NCI-H2081 (cell line): ENCODE data around the gene GPC5.
A peak's percentile ranks its signal among the peaks of the same experiment; 100 is the strongest.
"Not testable (repeated sequence)": the region's sequence is repeated elsewhere in the genome, so short reads cannot be mapped to it uniquely, and the experiment has no call there.

ENCODE experiments used
- DNase-seq, 2 experiments: peaks; one replicate each; lab custom pipeline; 2025; lab: John Stamatoyannopoulos, UW

Gene GPC5

GRCh38 chr13:91774397-91774796 is 376.0 kb downstream of the GPC5 start:
- DNase-seq = no peak

DNA sequence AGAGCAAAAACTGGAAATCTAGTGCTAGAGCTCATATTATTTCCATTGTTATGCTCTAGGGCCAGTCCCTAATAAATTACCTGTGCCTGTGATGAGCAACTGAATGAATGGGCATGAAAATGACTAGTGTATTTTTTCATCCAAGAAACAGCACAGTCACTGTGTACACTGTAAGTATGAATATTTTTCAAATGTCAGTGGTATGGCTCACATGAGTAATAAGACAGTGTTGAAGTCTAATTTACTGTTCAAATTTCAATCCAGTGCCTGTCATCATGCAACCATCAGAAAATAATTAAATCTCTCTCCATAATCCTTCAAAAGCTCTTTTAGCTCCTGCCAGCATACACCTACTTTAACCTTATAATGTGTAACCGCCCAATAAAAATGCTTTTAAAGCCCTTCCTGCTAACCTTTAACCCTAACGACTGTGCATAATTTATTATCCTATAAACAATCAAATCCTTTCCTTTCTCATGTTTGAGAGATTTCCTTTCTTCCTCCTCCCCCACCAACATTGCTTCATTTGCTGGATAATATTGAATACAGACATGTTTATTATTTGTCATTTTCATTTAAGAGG is 378.3 kb downstream of the GPC5 start:
- DNase-seq = no peak

DNA sequence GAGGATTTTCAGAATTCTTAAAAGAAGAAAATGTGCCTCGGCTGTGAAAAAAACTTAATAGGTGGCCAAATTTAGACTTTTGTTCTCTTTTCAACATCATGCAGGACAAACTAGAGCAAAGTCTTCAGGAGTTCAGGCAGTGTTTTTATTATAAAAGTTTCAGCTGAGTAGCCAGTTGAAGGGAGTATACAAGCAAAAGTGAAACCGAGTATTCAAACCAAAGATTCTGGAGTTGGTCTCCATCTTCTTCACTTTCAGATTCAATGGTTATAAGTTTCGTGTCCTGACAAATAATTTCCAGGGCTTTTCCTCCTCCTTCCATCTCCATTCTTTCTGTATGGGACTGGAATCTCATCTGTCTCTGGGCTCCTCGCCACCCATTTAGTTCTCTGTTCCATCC is 379.7 kb downstream of the GPC5 start:
- DNase-seq = no peak

GRCh38 chr13:91781982-91782691 is 383.7 kb downstream of the GPC5 start:
- peak in 1 of 2 experiments; percentile 28 for DNase-seq

GRCh38 chr13:91785431-91786119 is 387.2 kb downstream of the GPC5 start:
- no peak for DNase-seq

- no peak for DNase-seq
Measured at GRCh38 chr13:91792054-91792453, 393.6 kb downstream of the GPC5 start.

DNA sequence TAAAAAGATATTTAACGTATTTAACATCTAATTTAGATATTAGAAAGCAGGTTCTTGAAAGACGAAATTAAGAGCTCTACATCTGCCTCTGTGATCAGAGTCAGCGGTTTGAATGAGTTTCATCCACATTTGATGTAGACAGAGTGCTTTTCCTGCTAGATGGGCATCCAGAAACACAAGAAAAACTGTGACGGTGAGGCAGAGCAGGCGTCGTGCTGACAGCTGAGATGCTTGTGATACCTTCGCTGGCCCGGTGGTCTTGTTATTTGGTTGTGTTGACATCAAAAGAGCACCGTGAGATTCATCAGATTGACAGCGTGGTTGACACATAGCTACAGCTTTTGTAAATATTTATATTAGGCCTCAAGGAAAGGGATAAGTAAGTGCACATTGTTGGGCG is 399.1 kb downstream of the GPC5 start:
- no peak for DNase-seq

DNA sequence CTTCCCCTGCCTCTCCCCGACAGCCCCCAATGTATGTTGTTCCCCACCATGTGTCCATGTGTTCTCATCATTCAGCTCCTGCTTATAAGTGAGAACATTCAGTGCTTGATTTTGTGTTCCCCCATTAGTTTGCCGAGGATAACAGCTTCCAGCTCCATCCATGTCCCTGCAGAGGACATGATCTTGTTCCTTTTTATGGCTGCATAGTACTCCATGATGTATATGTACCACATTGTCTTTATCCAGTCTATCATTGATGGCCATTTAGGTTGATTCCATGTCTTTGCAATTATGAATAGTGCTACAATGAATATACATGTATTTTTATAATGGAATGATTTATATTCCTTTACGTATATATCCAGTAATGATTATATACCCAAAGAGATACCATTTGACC is 399.9 kb downstream of the GPC5 start:
- DNase-seq = not testable (repeated sequence)

DNA sequence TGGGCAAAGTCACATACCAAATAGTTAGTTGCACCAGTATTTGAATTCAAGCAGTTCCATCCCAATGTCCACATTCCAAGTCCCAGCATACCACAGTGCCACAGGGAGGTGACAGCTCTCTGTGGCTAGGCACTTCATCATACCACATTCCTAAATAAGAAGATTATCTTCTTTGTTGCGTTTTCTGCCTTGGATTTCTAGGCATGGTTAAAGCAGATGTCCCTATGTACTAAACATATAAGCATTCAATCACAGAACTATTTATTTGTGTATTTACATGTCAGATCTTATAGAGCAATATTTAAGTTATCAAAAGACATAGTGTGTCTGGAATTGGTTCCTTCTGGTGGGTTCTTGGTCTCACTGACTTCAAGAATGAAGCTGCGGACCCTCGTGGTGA is 403.4 kb downstream of the GPC5 start:
- DNase-seq = not testable (repeated sequence)

- no peak for DNase-seq
Measured at GRCh38 chr13:91802957-91803356, 404.5 kb downstream of the GPC5 start.

DNA sequence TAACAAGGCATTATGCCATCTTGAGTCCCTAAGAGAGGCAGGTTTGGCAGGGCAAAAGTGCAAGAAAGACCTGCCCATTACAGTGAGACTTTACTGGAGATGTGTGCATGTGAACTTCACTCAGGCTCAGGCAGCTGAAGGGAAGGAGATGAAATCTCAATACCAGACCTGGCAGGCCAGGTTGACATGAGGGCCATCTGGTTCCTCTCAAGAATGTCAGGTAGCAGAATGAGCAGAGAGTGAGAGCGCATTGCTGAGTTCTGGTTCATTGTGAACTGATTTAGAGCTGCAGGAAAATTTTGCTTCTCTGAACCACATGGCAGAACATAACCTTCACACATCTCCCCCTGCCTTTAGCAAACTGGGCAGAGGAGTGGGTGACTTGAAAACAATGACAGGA is 406.3 kb downstream of the GPC5 start:
- no peak for DNase-seq

DNA sequence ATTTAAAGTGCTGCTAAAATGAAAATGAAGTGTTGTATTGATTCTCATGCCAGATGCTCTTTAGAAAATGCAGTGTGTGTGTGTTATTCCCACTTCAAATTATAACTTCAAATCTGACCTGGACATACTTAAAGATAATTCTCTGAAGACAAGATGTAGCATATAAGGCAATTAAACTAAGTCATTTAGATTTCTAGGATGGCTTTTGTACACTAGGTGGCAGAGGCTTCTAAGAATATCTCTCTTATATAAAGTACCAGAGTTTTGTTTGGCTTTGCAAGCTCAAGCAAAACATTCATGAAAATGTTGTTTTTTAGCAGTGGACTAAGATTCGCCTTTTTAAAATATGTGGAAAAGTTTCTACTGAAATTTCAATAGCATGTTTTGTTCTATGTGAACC is 407.2 kb downstream of the GPC5 start:
- no peak for DNase-seq

DNA sequence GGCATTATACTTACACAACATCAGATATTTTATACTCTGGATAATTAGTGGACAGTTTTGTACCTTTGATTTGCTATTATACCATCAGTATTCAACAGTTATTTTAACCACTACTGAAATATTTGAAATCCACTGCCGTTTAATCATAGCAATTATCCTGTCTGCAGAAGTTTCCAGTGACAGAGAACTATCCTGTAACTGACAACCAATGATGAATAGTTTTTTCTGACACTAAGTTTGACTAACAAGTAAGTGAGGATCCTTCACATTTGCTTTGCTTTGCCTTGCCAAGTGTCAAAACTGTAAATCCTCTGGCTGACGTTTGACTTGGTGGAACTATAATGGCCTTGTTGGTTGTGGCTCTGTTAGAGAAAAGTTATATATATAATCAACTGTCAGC is 410.7 kb downstream of the GPC5 start:
- DNase-seq = no peak

DNA sequence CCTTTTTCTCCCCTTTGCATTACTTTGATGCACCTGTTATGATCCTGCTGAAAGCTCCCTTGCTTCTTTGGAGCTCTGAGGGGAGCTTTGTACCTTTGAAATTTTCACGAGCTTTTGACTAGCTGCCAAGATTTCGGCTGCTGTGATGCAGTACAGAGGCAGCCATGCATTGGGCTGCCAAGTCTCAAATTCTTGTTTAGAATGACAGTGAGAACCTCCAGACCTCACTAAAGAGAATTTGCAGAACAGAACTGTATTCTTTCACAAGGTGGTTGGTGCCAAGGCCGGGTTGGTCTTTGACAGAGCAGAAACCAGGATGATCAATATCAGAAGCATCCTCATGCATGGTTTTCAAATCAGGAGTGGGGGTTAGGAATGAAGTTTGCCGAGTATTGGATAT is 414.8 kb downstream of the GPC5 start:
- peak in 1 of 2 experiments; percentile 12 for DNase-seq

GRCh38 chr13:91816263-91816807 is 417.9 kb downstream of the GPC5 start:
- no peak for DNase-seq

- DNase-seq = peak in 1 of 2 experiments; percentile 27
Measured at GRCh38 chr13:91817250-91817649, 418.8 kb downstream of the GPC5 start.

- no peak for DNase-seq
Measured at GRCh38 chr13:91824416-91824815, 426.0 kb downstream of the GPC5 start.

DNA sequence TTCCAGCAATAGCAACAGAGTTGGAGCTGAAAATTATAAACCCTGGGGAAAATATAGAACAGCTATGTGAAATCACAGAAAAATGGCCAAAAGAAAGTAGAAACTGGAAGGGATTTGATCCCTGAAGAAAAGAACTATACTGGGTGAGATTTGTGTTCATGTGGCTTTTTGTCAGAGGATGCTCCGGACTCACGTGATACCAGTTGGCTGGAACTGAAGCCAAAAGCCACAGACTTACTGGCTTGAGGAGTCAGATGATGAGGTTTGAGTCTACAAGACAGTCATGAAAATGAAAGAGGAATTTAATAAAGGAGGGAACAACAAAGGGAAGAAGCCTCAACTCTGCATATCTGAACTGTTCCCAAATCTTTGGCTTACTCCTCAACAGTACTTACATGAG is 427.1 kb downstream of the GPC5 start:
- DNase-seq = no peak

DNA sequence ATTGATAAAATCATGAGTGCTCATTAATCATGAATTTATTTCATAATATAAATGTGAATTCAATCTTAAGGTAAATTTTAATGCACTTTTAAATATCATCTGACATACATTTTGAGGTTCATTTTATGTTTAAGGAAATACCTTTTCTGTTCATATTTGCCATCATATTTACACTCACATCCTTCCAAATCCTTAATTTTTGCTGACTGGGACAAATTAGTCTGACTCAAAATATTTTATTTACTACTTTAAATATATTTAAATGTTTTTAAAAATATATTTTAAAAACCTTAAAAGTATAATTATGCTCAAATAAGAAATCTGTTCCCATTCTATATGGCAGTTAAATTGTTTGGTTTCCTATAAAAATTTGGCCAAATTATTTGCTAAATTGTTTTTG is 438.1 kb downstream of the GPC5 start:
- DNase-seq = no peak

GRCh38 chr13:91845612-91846011 is 447.2 kb downstream of the GPC5 start:
- no peak for DNase-seq

DNA sequence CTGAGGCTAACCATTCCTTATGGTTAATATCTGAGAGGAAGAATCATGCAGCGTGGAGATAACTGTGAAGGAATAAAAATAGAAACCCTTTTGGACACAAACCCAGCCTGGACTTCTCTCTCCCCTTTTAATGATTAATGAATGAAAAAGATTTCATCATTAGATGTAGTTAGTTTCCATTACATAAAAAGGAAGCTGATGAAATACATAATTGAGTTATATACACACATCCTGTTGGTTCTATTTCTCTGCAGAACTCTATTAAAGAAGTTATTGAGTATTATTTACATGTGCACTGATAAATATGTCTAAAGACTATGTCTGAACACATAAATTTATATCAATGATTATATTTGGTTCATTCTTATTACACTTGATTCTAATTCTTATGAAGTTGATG is 465.3 kb downstream of the GPC5 start:
- no peak for DNase-seq

DNA sequence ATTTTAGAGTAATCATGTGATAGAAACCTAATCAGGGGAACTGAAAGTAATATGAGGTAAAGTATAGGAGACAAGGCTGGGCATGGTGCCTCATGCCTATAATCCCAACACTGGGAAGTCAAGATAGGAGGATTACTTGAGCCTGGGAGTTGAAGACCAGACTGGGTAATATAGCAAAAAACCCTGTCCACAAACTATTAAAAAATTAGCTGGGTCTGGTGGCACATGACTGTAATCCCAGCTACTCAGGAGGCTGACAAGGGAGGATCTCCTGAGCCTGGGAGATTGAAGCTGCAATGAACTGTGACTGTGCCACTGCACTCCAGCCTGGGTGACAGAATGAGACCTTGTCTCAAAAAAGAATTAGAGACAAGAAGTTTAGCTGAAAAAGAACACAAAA is 469.9 kb downstream of the GPC5 start:
- no peak for DNase-seq

GRCh38 chr13:91878491-91878890 is 480.1 kb downstream of the GPC5 start:
- no peak for DNase-seq
